ENCODE data around the gene CRLF2. TPM values are rescaled to one million over a fixed set of nuclear protein-coding genes. Genes with fewer than 3 reads are reported as not detected.

CRLF2 gene
- total RNA-seq, 4 donors from 2014 or later, result not detected

- Histone ChIP-seq H3K9me3 (no peaks in the 10 kb centered on the region), H3K4me3 (replicated peaks in 1 of 3) (no peak overlapping the region), H3K36me3 (no peaks in the 10 kb centered on the region), H3K4me1 (no peaks in the 10 kb centered on the region), H3K27me3 (no peaks in the 10 kb centered on the region), H3K27ac (no peak overlapping the region)
- 46 to 48% methylated on average over 9 of the region's 9 CpGs for WGBS, 2 donors
- DNase-seq, result no peak
- TF ChIP-seq POLR2A (IDR thresholded peaks at IDR 0.05), result no peak
- TF ChIP-seq CTCF (IDR thresholded peaks at IDR 0.05), result no peak
- intact Hi-C loops (cut with DNase I), result no loop called here
These were observed 58.5 kb downstream of the CRLF2 start for GRCh38 chrX:1153940-1154339.

GRCh38 chrX:1152090-1152489 lies 60.4 kb downstream of the CRLF2 start:
- Histone ChIP-seq H3K9me3 (no peaks in the 10 kb centered on the region), H3K36me3 (no peaks in the 10 kb centered on the region), H3K27me3 (no peaks in the 10 kb centered on the region), H3K27ac (no peak overlapping the region), H3K4me3 (replicated peaks in 1 of 3) (no peak overlapping the region), H3K4me1 (no peaks in the 10 kb centered on the region)
- 55 to 56% methylated on average over 10 of the region's 10 CpGs for WGBS, 2 donors
- intact Hi-C loops (cut with DNase I), result no loop called here
- no peak for DNase-seq
- no peak for TF ChIP-seq CTCF (IDR thresholded peaks at IDR 0.05)
- no peak for TF ChIP-seq POLR2A (IDR thresholded peaks at IDR 0.05)

- whole genome bisulfite sequencing, 2 donors, result 49 to 56% methylated on average over 9 of the region's 9 CpGs
These were observed 60.9 kb downstream of the CRLF2 start for GRCh38 chrX:1151378-1152077.

GRCh38 chrX:1150569-1151347 lies 61.7 kb downstream of the CRLF2 start:
- H3K27me3 ChIP-seq, result no peaks in the 10 kb centered on the region
- H3K27ac ChIP-seq, result no peak overlapping the region
- no peaks in the 10 kb centered on the region for H3K36me3 ChIP-seq
- H3K9me3 ChIP-seq, result no peaks in the 10 kb centered on the region
- intact Hi-C loops (cut with DNase I), result no loop called here
- 75 to 79% methylated on average over 8 of the region's 8 CpGs for WGBS, 2 donors
- H3K4me1 ChIP-seq, result no peaks in the 10 kb centered on the region
- DNase-seq, result no peak
- TF ChIP-seq POLR2A (IDR thresholded peaks at IDR 0.05) (no peak), CTCF (IDR thresholded peaks at IDR 0.05) (no peak)
- no peak overlapping the region for H3K4me3 ChIP-seq (replicated peaks in 1 of 3)

More at GRCh38 chrX:1151378-1152077, 60.9 kb downstream of the CRLF2 start:
- TF ChIP-seq POLR2A (IDR thresholded peaks at IDR 0.05), result no peak
- no peak for TF ChIP-seq CTCF (IDR thresholded peaks at IDR 0.05)
- Histone ChIP-seq H3K4me1 (no peaks in the 10 kb centered on the region), H3K36me3 (no peaks in the 10 kb centered on the region), H3K27me3 (no peaks in the 10 kb centered on the region), H3K9me3 (no peaks in the 10 kb centered on the region), H3K27ac (no peak overlapping the region), H3K4me3 (replicated peaks in 1 of 3) (no peak overlapping the region)
- intact Hi-C loops (cut with DNase I), result no loop called here
- DNase-seq, result no peak
